Femur (tissue), 1 donor: ENCODE data around the gene CCDC85C.

Source experiments
- DNase-seq: peaks from one replicate; pipeline ENCODE4 v3.0.0-alpha.2; 2017

The CCDC85C gene

DNA sequence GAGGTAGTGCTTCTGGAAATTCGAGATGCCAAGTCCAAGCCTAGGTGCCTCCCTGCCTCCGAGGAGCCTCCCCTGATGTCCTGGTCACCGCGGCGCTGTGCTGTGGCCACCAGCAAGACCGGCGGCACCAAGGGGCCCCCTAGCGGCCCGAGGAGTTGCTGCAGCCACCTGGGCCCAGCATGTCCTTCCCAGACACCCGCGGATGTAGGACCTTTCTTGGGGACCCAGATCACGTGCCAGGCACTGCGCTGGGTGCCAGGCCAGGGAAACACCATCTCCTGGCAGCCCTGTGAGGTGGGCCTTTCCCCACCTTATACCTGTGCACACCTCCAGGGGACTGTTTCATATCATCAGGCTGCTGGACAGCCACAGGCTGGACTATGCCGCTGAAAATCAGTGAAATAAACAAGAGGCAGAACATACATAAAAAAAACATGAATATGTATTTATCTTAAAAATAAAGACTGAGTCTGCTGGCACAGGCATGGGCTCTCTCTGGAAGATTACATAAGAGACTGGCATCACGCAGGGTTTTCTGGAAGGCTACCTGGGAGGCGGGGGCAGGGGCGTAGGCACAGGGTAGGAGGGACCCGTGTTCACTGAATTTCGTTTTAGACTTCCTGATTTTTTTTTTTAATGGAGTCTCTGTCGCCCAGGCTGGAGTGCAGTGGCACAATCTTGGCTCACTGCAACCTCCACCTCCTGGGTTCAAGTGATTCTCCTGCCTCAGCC is 25.0 kb upstream of the CCDC85C start:
- DNase-seq, result peak; percentile 78

DNA sequence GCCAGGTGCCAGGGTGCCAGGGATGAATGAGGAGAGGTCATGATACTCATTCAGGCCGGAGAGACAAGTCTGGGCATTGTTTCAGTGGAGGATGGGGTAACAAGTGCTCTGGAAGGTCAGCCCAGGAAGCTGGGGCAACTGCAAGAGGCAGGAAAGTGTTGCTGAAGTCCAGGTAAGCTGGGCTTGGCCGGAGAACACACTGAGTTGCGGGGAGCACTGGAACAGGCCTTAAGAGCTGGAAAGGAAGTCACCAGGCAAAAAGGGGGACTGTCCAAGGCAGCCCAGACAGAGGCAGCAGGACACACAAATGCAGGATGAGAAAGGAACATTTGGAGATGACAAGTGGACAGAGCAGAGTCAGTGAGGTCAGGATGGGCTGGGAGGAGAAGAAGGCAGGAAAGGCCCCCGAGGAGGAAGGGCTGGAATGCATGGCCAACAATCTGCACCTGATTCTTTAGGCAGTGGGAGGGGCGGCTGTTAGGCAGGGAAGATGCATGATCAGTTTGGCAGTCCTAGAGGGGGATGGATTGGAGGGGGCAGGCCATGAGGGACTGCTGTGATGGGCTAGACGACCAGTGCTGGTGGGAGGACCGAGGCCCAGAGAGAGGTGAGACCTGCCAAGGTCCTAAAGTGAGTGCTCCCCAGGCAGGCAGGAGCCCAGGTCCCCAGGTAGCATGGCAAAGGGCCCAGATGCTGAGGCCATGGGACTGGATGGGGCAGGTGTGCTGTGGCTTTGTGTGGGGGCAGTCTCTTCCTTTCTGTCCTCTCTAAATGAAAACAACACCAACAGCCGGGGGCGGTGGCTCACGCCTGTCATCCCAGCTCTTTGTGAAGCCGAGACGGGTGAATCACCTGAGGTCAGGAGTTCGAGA is 23.7 kb upstream of the CCDC85C start:
- DNase-seq, result no peak

DNA sequence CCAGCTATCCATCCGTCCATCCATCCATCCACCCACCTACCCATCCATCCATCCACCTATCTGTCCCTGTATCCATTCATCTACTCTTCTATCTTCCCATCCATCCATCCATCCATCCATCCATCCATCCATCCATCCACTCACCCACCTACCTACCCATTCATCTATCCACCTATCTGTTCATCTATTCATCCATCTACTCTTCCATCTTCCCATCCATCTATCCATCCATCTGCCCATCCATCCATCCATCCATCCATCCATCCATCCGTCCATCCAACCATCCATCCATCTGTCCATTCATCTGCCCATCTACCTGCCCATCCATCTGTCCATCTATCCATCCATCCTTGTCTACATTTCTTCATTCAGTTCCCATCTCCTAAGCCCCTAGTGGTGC is 23.1 kb upstream of the CCDC85C start:
- DNase-seq, result no peak

DNA sequence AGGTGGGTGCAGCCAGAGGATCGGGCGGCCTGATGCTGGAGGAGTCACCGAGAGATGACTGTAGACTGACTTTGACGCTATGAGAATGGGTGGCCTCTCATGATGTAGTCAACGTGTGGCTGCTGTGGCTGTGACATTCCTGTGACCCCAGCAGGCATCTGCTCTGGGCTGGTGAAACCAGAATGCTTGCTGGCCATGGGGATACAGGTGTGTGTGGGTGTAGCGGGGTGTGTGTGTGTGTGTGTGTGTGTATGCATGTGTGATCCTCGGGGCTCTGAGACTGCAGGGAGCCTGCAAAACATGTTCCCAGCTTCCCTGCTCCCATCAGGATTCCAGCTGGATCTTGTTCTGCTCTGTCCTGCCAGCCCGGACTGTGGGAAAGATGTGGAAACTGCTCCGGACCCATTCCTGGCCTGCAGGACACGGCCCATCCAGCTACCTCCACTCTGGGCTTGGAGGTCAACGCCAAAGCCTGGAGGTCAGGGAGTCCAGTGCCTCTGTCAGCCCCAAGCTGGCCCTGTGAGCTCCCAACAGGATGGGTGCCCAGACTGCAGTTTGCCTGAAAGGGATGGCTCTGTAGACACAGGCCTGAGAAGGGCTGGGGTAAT is 22.1 kb upstream of the CCDC85C start:
- no peak for DNase-seq

DNA sequence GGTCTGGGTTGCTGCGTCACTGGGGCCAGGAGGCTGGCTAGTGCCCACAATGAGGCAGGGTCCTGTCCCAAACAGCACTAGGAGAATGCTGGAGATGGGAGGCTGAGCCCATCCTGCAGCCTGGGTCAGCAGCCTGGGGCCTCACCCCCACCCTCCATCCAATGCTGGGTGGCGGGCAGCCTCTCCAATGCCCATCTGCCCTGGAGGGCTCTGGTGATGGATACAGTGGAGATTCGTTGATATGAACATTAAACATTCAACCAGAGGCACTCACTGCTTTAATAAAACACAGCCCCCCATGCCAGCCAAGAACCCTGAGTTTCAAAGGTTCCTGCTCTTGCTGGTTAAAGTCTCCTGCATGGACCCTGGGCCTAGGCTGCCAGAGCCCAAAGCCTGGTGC is 21.5 kb upstream of the CCDC85C start:
- DNase-seq, result no peak

DNA sequence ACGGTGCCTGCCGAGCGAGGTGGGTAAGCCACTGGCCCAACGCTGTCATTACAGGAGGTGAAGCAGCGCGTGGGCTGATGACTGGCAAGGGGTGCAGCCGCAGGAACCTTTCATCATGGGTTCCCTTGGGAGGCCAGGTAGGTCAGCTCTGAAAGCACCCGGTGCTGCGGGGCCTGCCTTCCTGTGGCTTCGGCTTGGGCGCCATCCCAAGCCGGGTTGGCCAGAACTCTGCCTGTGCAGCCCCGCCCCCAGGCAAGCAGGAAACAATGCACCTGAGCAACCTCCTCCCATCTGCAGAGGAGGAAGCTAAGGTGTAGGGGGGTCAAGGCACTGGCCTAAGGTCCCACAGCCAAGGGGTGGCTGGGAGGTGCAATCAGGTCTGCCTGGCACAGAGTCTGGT is 21.0 kb upstream of the CCDC85C start:
- no peak for DNase-seq

DNA sequence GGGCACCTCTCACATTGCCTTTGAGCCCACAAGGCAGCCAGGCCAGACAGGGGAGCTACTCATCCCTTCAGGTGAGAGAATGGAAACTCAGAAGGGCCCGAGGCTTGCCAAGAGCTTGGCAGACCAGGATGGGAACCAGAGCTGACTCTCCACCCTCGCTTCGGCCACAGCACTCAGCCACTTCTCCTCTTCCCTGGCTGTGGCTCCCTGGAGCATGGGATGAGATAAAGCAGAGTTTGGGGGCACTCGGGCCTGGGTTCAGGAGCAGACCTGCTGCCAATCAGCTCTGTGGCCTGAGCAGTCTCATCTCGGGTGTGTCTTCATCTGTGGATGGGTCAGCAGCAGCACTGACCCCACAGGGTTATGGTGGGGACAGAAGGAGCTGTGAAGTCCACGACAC is 20.0 kb upstream of the CCDC85C start:
- DNase-seq, result no peak

DNA sequence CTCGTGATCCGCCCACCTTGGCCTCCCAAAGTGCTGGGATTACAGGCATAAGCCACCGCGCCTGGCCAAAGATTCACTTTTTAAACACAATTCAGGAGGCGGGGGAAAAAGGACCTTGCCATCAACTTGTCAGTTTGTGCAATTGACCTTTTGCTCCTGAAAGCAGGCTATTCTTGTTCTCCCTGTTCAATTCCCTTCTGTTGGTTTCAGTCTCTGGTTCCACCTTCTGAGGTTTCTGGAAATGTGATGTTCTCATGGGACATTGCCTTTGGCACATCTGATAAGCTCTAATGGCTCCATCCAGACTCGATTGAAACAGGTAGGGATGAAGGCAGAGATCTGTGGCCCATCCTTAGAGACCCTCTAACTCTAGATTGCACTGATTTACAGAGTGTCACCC is 17.9 kb upstream of the CCDC85C start:
- no peak for DNase-seq

DNA sequence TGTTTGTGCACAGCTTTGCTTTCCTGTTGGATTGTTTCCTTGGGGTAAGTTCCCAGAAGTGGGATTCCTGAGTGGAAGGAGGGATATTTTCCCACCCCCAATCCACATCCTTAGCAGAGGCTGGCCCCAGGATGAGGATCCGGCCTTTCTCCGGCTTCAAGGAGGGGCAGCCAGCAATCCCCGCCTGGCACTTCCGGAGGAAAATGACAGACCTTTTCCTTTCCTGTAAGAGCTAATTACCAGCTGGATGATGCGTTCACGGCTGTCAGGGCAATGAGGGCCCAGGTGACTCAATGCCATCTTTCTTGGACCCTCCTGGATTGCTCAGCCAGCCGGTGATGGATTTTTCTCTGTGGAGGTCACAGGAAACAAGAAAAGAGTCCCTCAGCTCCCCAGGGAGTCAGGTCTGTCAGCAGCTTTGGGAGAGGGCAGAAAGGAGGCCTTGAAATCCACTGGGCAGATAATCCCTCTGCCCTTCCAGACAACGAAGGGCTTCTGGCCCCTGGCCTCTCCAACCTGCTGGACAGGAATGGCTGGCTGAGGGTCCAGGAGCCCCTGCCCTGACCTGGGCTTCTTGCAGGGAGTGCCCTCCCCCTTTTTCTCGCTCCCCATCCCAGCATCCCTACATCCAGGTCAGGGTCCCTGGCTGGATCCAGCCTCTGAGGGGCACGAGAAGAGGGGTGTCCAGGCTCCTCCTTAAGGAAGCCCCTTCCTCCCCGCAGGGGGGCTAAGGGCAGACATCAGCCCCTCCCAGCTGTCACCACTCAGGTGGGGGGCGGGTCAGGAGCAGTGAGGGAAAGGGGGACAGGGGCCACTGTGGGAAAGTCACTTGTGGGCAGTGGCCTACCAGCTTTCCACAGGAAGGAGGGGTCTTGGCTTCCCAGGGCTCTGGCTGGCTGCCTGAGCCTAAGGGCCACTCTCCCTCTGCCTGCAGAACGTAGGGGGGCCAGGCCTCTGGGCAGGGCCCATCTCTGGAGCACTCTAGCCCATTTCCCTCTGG is 16.1 kb upstream of the CCDC85C start:
- peak; percentile 73 for DNase-seq

DNA sequence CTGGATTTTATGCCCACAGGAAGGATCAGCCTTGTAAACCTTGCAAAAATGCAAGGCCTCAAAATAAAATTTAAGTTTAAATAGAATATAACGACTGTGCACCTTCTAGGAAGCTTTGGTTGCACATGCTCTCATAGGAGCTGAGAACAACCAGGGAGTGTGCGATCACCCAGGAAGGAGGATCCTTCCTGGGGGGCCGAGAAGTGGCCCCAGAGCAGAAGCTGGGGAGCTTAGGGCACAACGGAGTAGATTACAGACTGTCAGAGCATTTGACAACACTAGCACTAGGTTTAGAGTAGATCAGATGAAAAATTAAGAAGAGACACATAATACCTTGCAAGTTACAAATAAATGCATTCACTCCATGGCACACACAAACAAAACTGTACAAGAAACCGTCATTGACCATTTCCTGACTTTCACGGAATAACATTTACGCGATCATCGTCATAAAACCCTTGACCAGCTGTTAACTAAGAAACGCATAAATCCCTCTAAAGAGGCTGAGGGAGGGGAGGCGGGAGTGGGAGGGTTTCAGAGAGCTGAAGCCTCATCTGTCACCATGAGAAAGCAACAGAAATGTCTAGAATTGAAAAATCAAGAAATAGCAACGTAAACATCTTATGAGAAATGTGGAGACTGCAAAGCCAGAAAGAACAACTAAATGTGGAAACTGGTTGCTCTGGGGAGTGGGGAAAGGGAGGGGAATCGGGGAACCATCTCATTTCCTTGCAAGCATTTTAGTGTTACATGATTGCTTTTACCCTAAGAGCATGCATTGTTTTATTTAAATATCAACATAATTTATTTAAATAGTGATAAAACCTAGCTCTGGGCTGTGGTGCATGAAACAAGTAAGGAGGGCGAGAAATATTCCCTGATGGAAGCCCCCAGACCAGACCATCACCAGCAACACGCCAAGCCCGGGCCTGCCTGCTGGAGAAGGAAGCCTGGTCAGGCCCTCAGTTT is 13.1 kb upstream of the CCDC85C start:
- no peak for DNase-seq

DNA sequence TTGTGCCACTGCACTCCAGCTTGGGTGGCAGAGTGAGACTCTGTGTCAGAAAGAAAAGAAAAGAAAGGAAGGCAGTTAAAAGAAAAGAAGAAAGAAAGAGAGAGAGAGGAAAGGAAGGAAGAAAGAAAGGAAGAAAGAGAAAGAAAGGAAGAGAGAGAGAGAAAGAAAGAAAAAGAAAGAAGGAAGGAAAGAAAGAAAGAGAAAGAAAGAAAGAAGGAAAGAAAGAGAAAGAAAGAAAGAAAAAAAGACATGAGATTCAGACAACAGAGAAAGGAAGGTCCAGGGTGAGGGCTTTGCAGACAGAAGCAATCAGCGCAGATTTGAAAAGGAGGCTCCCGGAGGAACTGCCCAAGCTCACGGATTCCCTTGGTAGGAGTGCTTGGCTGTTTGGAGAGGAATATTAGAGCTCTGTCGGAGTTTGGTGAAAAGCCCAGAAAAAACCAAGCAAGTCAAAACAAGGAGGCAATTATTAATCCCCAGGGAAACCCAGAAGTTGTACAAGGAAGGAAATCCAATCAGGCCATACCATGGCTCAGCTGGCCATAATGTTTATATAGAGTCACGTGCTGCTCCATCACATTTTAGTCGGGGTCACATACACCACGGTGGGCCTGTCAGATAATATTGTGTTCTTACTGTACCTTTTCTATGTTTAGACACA is 11.6 kb upstream of the CCDC85C start:
- DNase-seq, result no peak

DNA sequence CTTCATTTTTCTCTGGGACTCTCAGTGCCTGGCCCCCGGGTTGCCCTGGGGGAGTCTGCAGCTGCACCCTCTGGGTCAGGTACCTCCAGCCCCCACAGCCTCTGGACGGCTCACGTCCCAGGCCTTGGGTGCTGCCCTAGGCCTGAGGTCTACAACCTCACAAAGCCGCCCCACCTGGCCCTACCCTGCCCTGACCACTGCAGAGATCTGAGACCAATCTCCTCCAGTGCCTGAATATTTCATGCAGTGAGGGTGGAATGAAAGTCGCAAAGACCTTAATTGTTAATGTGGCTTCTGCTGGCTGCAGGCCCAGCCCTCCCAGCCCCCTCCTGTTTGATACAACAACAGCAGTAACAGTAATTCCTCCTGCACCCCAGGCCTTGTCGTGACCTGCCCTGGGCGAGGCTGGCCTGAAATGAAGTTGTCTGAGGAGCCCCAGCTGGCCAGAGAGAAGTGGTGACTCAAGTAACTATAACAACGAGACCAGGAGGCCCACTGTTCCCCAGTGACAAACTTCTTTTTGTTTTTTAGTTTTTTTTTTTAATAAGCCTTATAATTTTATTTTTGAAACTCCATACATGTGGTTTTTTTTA is 8.8 kb upstream of the CCDC85C start:
- no peak for DNase-seq

DNA sequence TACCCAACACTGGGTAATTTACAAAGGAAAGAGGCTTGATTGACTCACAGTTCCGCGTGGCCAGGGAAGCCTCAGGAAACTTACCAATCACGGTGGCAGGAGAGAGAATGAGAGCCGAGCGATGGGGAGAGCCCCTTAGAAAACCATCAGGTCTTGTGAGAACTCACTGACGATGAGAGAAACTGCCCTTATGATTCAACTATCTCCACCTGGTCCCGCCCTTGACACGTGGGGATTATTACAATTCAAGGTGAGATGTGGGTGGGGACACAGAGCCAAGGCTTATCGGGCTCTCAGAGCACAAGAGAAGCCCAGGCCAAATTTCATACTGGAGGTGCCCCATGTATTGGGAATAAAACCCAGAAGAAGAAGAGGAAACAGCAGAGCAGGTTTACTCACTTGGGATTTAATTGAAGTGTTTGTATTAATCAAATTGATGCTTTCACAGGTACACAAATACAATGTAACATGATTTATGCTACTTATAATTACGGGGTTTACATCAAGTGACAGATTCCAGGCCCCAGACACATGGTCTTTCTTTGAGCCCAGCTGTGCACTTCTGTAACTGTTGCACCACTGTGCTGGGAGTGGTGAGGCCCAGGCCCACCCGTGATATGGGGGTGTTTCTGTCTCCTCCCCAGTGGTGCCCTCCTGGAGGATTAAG is 8.2 kb upstream of the CCDC85C start:
- no peak for DNase-seq

DNA sequence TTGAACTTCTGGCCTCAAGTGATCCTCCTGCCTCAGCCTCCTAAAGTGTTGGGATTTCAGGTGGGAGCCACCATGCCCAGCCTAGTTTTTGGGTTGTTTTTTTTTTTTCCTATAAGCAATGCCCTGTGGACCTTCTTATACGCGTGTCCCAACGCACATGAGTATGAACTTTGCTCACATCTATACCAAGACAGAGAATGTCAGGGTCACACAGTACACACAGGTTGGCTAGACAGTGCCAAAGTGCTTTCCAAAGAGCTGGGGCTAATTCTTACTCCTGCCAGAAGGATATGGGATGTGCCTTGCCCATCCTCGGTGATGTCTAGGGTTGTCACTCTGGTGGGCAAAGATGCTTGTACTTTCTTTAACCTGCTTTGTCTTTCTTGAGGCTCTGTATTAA is 7.6 kb upstream of the CCDC85C start:
- no peak for DNase-seq

DNA sequence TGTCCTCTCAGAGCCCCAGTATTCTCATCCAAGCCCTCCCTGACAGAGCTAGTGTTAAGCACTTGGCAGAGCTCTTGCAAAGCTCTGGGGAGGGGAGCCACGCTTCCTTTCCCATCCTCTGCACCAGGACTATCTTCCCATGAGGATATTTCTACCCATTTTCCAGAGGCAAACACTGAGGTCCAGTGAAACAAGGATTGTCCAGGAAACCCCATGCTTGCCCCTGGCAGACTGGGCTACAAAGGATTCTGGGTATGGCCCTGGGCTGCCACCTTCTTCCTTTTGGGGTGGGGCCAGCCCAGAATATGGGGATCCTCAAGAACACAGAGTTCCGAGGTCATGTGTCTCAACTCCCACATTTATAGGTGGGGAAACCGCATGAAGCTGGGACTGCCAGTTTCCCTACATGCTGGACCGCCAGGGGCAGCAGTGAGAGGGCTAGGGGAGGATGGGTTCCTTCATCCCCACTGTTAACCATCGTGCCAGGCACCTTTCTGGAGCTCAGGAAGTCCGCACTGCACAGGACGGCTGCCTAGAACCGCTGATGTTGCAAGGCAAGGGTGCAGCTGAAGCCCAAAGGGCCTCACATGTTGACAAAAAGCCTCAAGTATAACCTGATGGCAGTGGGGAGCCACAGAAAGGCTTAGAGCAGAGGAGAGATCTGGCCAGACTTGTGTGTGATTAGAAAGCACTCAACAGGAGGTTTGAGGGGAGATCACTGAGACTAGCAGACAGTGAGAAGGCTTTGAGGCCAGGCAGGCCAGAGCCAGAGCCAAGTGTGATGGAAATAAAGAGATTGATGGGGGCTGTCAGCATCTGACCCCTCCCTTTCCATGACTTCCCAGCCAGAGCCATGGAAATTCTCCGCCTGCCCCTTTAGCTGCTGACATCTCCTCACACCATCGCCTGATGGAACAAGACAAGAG is 5.5 kb upstream of the CCDC85C start:
- no peak for DNase-seq

DNA sequence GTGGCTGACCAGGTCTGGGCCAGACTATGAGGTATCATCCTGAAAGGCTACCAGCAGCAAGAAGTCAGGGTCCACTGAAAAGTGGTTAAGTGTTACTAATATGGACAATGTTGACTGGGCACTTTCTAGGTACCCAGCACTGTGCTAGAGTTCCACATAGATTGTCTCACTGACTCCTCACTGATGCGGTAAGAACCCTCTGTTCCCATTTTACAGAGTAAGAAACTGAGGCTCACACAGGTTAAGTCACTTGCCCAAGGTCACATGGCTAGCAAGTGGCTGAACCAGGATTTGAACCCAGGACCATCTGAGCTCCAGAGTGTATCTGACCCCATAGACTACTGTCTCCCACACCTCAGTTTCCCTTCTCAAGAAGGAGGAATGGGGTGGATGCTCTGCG is 4.6 kb upstream of the CCDC85C start:
- no peak for DNase-seq

DNA sequence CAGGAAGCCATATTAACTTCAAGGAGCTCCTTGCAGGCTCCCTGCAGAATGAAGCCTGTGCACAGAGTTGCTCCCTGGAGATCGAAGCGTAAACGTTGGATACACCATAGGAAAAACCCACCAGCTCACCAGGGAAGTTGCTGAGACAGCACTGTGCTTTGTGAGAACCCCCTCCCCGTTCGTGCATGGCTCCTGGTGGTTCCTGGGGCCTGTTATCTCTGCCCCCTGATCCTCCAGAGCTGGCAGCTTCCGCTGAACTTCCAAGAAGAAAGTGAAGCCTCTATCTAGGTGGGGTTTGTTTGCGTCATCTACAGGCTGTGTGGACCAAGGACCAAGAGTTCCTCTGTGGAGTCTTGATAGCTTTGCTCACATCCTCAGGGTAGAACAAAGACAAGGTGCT is 2.4 kb upstream of the CCDC85C start:
- DNase-seq, result no peak

DNA sequence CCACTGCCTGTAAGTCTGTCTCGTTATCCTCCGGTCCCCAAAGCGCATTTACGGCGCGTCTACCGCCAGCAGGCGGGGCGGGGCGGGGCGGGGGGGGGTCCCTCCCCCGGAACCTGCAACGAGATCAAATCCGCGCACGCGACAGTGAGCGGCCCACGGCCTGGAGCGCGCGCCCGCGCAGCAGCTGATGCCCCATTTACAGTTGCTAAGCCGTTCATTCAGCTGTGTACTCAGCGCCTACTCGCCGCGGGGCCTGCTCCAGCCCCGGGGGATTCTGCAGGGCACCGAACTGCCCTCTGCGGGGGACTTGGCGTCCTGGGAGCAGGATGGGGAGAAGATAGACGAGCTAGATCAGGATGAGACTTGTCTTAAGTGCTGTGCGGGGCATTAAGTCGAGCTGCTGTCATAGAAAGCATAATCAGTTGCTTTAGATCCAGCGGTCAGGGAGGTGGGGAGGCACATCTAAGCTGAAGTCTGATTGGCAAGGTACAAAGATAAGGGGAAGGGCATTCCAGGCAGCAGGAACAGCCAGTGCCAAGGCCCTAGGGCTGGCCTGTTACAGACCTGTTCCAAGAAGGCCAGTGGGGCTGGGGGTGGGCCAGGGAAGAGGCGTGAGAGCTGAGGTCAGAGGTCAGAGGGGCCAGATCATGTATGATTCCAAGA is 1.4 kb upstream of the CCDC85C start:
- DNase-seq, result peak; percentile 73
